ENCODE data around the gene OR2B6.

The OR2B6 gene

DNA sequence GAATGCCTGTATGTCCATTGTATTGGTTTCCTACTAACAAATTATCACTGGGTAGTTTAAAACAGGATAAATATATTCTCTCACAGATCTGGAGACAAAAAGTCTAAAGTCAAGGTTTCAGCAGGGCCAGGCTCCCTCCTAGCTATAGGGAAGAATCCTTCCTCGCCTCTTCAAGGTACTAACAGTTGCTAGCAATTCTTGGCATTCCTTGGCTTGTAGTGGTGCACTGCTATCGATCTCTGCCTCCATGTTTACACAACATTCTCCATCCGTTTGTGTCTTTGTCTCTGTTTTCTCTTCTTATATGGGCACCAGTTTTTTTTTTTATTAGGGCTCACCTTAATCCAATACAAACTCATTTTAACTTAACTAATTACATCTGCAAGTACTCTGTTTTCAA lies 48.9 kb downstream of the OR2B6 start:
- Histone ChIP-seq H3K27ac (no peak overlapping the region), H2AFZ (no peak overlapping the region), H3K36me3 (ENCODE audit: control insufficient read depth, insufficient read depth, low read length) (no peaks in the 10 kb centered on the region)

More for the DNA sequence above, 48.9 kb downstream of the OR2B6 start:
- no peaks in the 10 kb centered on the region for H3K27me3 ChIP-seq (ENCODE audit: control insufficient read depth, insufficient read depth, low read length)
- H3K9ac ChIP-seq = no peak overlapping the region
- no peak for TF ChIP-seq CTCF (IDR thresholded peaks at IDR 0.05)
- no peak overlapping the region for H3K4me2 ChIP-seq (ENCODE audit: low read length)
- H3K4me3 ChIP-seq (ENCODE audit: low read depth, low read length) = no peak overlapping the region
- H3K4me1 ChIP-seq = no peaks in the 10 kb centered on the region
- no peaks in the 10 kb centered on the region for H3K79me2 ChIP-seq
- no peaks in the 10 kb centered on the region for H3K9me3 ChIP-seq (ENCODE audit: control insufficient read depth, low read length)
